Astrocyte of the spinal cord (primary cell): ENCODE results near the gene GOLPH3L.
"Not testable (repeated sequence)": the region's sequence is repeated elsewhere in the genome, so short reads cannot be mapped to it uniquely, and the experiment has no call there.

Experiments used
- DNase-seq: peaks from one replicate; pipeline ENCODE4 v3.0.0; 2011; ENCODE audit warnings: low read depth, low spot score
- H3K4me3 ChIP-seq: 2 replicates; pipeline ENCODE4 v1.5.1; 2011; ENCODE audit warnings: low read depth, mild to moderate bottlenecking, low read length, moderate library complexity
- CTCF ChIP-seq: IDR thresholded peaks from 2 replicates; pipeline ENCODE4 v1.5.1; 2012; ENCODE audit warnings: low read depth, mild to moderate bottlenecking, low read length, inconsistent platforms
- in situ Hi-C: cut with HindIII; loops from 2 replicates; pipeline ENCODE4 v1.10.0; 2017; ENCODE audit warnings: low sequenced_read_pairs

GOLPH3L gene

GRCh38 chr1:150612014-150612345, 85.0 kb downstream of the GOLPH3L start:
- DNase-seq: no peak
- TF ChIP-seq CTCF: no peak
- no peak overlapping the region for H3K4me3 ChIP-seq
- in situ Hi-C loops: no loop called here

- no peak for TF ChIP-seq CTCF
- DNase-seq: no peak
- in situ Hi-C loops: no loop called here
- H3K4me3 ChIP-seq: no peak overlapping the region
Observed at GRCh38 chr1:150610576-150610975, 86.4 kb downstream of the GOLPH3L start.

- in situ Hi-C loops: no loop called here
- H3K4me3 ChIP-seq: no peak overlapping the region
- peak; percentile 68 for DNase-seq
- no peak for TF ChIP-seq CTCF
Observed at GRCh38 chr1:150609732-150610131, 87.2 kb downstream of the GOLPH3L start.

- TF ChIP-seq CTCF: no peak
- no peak for DNase-seq
- in situ Hi-C loops: no loop called here
- H3K4me3 ChIP-seq: no peak overlapping the region
Observed at GRCh38 chr1:150606463-150607142, 90.4 kb downstream of the GOLPH3L start.

- H3K4me3 ChIP-seq, in situ Hi-C loops, DNase-seq: not testable (repeated sequence)
Observed at GRCh38 chr1:150605451-150605731, 91.6 kb downstream of the GOLPH3L start.

- in situ Hi-C loops: no loop called here
- H3K4me3 ChIP-seq: no peak overlapping the region
- no peak for TF ChIP-seq CTCF
- no peak for DNase-seq
Observed at GRCh38 chr1:150604226-150604588, 92.7 kb downstream of the GOLPH3L start.

GRCh38 chr1:150603711-150604110, 93.2 kb downstream of the GOLPH3L start:
- no peak for DNase-seq
- in situ Hi-C loops: no loop called here
- TF ChIP-seq CTCF: no peak
- H3K4me3 ChIP-seq: no peak overlapping the region

- H3K4me3 ChIP-seq, in situ Hi-C loops, DNase-seq: not testable (repeated sequence)
Observed at GRCh38 chr1:150602372-150602771, 94.6 kb downstream of the GOLPH3L start.
